PC-3 (cell line): ENCODE measurements around the gene GPR101. TPM values are rescaled to one million over a fixed set of nuclear protein-coding genes. Genes with fewer than 3 reads are reported as not detected.

Experiments
- ATAC-seq: fragments of 200-7000 bp; cut with Tn5 transposase; 2 replicates; pipeline ENCODE4 v1.9.1; 2020; ENCODE audit warnings: mild to moderate bottlenecking, moderate library complexity
- BruUV-seq: library from RNA; stranded (reverse); fragments of 400-500 nt; replicated peaks from 2 replicates; lab custom pipeline; 2021; lab: Mats Ljungman, UMichigan
- CTCF ChIA-PET: fragments of 300-600 bp; sonication (Branson Sonifier 250); formaldehyde crosslinking; loops from one replicate; lab custom pipeline; 2022; ENCODE audit warnings: antibody characterized with exemption; lab: Charles Lee
- POLR2A ChIA-PET: fragments of 300-600 bp; sonication (Branson Sonifier 250); formaldehyde crosslinking; loops from one replicate; lab custom pipeline; 2022; ENCODE audit warnings: antibody characterized with exemption; ENCODE audit not compliant: unreplicated experiment; lab: Charles Lee
- DNase-seq: peaks from one replicate; pipeline ENCODE4 v3.0.0-alpha.2; 2015
- H2AFZ ChIP-seq: fragments of 300-600 bp; sonication (generic); 2 replicates; pipeline ENCODE4 v1.6.0; 2016; ENCODE audit warnings: antibody characterized with exemption, low read length
- H3F3A ChIP-seq: fragments of 300-600 bp; sonication (generic); one replicate; pipeline ENCODE4 v1.6.0; 2017; ENCODE audit warnings: antibody characterized with exemption, low read length, control low read depth, mild to moderate bottlenecking; ENCODE audit not compliant: unreplicated experiment
- H3K27ac ChIP-seq: fragments of 300-600 bp; sonication (generic); 2 replicates; pipeline ENCODE4 v1.5.1; 2016; ENCODE audit warnings: mild to moderate bottlenecking, low read length
- H3K27me3 ChIP-seq: fragments of 300-600 bp; sonication (generic); 2 replicates; pipeline ENCODE4 v1.6.1; 2016; ENCODE audit warnings: low read length, mixed read lengths
- H3K36me3 ChIP-seq: fragments of 300-600 bp; sonication (generic); 2 replicates; pipeline ENCODE4 v1.6.1; 2016; ENCODE audit warnings: low read depth, mixed run types, low read length, mixed read lengths
- H3K4me1 ChIP-seq: fragments of 300-600 bp; sonication (generic); 2 replicates; pipeline ENCODE4 v1.5.1; 2016; ENCODE audit warnings: low read length; ENCODE audit not compliant: insufficient read depth
- H3K4me2 ChIP-seq: fragments of 300-600 bp; sonication (generic); 2 replicates; pipeline ENCODE4 v1.6.0; 2016; ENCODE audit warnings: low read length
- H3K4me3 ChIP-seq: fragments of 300-600 bp; sonication (generic); 2 replicates; pipeline ENCODE4 v1.5.1; 2016; ENCODE audit warnings: mild to moderate bottlenecking, low read length, mixed read lengths
- H3K79me2 ChIP-seq: fragments of 300-600 bp; sonication (generic); 2 replicates; pipeline ENCODE4 v1.6.1; 2017; ENCODE audit warnings: low read length, mixed read lengths
- H3K9ac ChIP-seq: fragments of 300-600 bp; sonication (generic); 2 replicates; pipeline ENCODE4 v1.6.0; 2016; ENCODE audit warnings: mild to moderate bottlenecking, low read length
- H3K9me2 ChIP-seq: fragments of 300-600 bp; sonication (generic); replicated peaks from 2 replicates; pipeline ENCODE4 v1.6.1; 2016; ENCODE audit warnings: mixed run types, low read length, mixed read lengths
- H3K9me3 ChIP-seq: fragments of 300-600 bp; sonication (generic); 2 replicates; pipeline ENCODE4 v1.6.1; 2016; ENCODE audit warnings: low read length, mixed read lengths
- H4K20me1 ChIP-seq: fragments of 300-600 bp; sonication (generic); 2 replicates; pipeline ENCODE4 v1.6.1; 2016; ENCODE audit warnings: low read length, mixed read lengths
- CTCF ChIP-seq: fragments of 300-600 bp; sonication (generic); conservative IDR thresholded peaks from 2 replicates; pipeline ENCODE4 v1.5.1; 2017; ENCODE audit warnings: antibody characterized with exemption, low read depth, mild to moderate bottlenecking, low read length
- EZH2 ChIP-seq: fragments of 300-600 bp; sonication (generic); IDR thresholded peaks from one replicate; pipeline ENCODE4 v1.6.1; 2017; ENCODE audit warnings: antibody characterized with exemption, mild to moderate bottlenecking, low read length; ENCODE audit not compliant: unreplicated experiment
- EZH2phosphoT487 ChIP-seq: fragments of 300-600 bp; sonication (generic); IDR thresholded peaks from 2 replicates; pipeline ENCODE4 v1.6.1; 2018; ENCODE audit warnings: mild to moderate bottlenecking, antibody characterized with exemption, low read length, borderline replicate concordance
- intact Hi-C: fragments of 100-400 bp; cut with micrococcal nuclease; formaldehyde crosslinking; loops from 2 replicates; pipeline ENCODE4 v1.9.0; 2023
- total RNA-seq: library from RNA; depleted of rRNA; stranded (reverse); fragments of >200 nt; gene quantifications from 2 replicates; pipeline ENCODE4 v1.2.3, GENCODE V29; 2014

GPR101 gene
- total RNA-seq, 1 experiment from 2014 or later, result not detected

- H3K9ac ChIP-seq, result no peak overlapping the region
- no peaks in the 10 kb centered on the region for H4K20me1 ChIP-seq
- intact Hi-C loops, result no loop called here
- no peak overlapping the region for H3K4me2 ChIP-seq
- H3K4me1 ChIP-seq, result peaks cover 9% of the 10 kb centered on the region; the same call in 1 of the 2 replicates
- H2AFZ ChIP-seq, result no peak overlapping the region
- TF ChIP-seq EZH2 (no peak), CTCF (no peak), EZH2phosphoT487 (no peak)
- no peaks in the 10 kb centered on the region for H3F3A ChIP-seq
- BruUV-seq, result no TSS peak
- H3K27ac ChIP-seq, result no peak overlapping the region
- no peaks in the 10 kb centered on the region for H3K36me3 ChIP-seq
- no peaks in the 10 kb centered on the region for H3K27me3 ChIP-seq
- ATAC-seq (no peak), DNase-seq (no peak)
- ChIA-PET POLR2A (no interaction called here), CTCF (no interaction called here)
- H3K9me3 ChIP-seq, result no peaks in the 10 kb centered on the region
- no peaks in the 10 kb centered on the region for H3K9me2 ChIP-seq
- H3K4me3 ChIP-seq, result no peak overlapping the region
- H3K79me2 ChIP-seq, result no peaks in the 10 kb centered on the region
Observed at GRCh38 chrX:137044893-137045292, 11.1 kb upstream of the GPR101 start.

GRCh38 chrX:137043736-137044135 lies 9.9 kb upstream of the GPR101 start:
- DNase-seq (no peak), ATAC-seq (no peak)
- no peak overlapping the region for H3K9ac ChIP-seq
- peaks cover 9% of the 10 kb centered on the region; the same call in 1 of the 2 replicates for H3K4me1 ChIP-seq
- no peaks in the 10 kb centered on the region for H3K9me2 ChIP-seq
- no peak overlapping the region for H3K4me3 ChIP-seq
- no peaks in the 10 kb centered on the region for H3K79me2 ChIP-seq
- no peak overlapping the region for H3K4me2 ChIP-seq
- no peaks in the 10 kb centered on the region for H4K20me1 ChIP-seq
- no peak overlapping the region for H3K27ac ChIP-seq
- POLR2A ChIA-PET, result no interaction called here
- TF ChIP-seq EZH2phosphoT487 (no peak), EZH2 (no peak), CTCF (no peak)
- BruUV-seq, result no TSS peak
- CTCF ChIA-PET, result no interaction called here
- H2AFZ ChIP-seq, result no peak overlapping the region
- no peaks in the 10 kb centered on the region for H3K36me3 ChIP-seq
- intact Hi-C loops, result no loop called here
- H3K9me3 ChIP-seq, result no peaks in the 10 kb centered on the region
- no peaks in the 10 kb centered on the region for H3F3A ChIP-seq
- no peaks in the 10 kb centered on the region for H3K27me3 ChIP-seq

GRCh38 chrX:137041329-137041728 lies 7.5 kb upstream of the GPR101 start:
- H3K4me1 ChIP-seq, result peaks cover 9% of the 10 kb centered on the region; the same call in 1 of the 2 replicates
- peaks cover 8% of the 10 kb centered on the region; the same call in 1 of the 2 replicates for H3K27me3 ChIP-seq
- no peak overlapping the region for H3K27ac ChIP-seq
- H3F3A ChIP-seq, result no peaks in the 10 kb centered on the region
- peak; percentile 68 for DNase-seq
- no TSS peak for BruUV-seq
- intact Hi-C loops, result no loop called here
- H3K79me2 ChIP-seq, result no peaks in the 10 kb centered on the region
- H3K36me3 ChIP-seq, result no peaks in the 10 kb centered on the region
- no peaks in the 10 kb centered on the region for H3K9me2 ChIP-seq
- peak overlapping the region; percentile 31; the same call in 1 of the 2 replicates for H2AFZ ChIP-seq
- CTCF ChIA-PET, result interaction anchor here (0.7 kb wide), 1 partner anchor 275 kb away, joined by 3 read pairs; no protein-coding TSS in a partner anchor
- no peaks in the 10 kb centered on the region for H4K20me1 ChIP-seq
- H3K9ac ChIP-seq, result no peak overlapping the region
- no peak overlapping the region for H3K4me3 ChIP-seq
- POLR2A ChIA-PET, result no interaction called here
- H3K4me2 ChIP-seq, result peak overlapping the region; percentile 44
- no peaks in the 10 kb centered on the region for H3K9me3 ChIP-seq
- ATAC-seq, result peak; percentile 38; the same call in 1 of the 2 replicates
- TF ChIP-seq EZH2phosphoT487, result no peak
- TF ChIP-seq CTCF, result no peak
- no peak for TF ChIP-seq EZH2
